ENCODE measurements around the gene EED. TPM values are rescaled to one million over a fixed set of nuclear protein-coding genes. Genes with fewer than 3 reads are reported as not detected.

Gene EED, protein sequence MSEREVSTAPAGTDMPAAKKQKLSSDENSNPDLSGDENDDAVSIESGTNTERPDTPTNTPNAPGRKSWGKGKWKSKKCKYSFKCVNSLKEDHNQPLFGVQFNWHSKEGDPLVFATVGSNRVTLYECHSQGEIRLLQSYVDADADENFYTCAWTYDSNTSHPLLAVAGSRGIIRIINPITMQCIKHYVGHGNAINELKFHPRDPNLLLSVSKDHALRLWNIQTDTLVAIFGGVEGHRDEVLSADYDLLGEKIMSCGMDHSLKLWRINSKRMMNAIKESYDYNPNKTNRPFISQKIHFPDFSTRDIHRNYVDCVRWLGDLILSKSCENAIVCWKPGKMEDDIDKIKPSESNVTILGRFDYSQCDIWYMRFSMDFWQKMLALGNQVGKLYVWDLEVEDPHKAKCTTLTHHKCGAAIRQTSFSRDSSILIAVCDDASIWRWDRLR
- total RNA-seq: 13.7 and 20.8 TPM in 2 replicates

GRCh38 chr11:86244522-86245368 is at the start of gene EED:
TSS of gene EED (plus strand) at chr11:86244753. CDS start at chr11:86245230, 477 bp downstream.

DNA sequence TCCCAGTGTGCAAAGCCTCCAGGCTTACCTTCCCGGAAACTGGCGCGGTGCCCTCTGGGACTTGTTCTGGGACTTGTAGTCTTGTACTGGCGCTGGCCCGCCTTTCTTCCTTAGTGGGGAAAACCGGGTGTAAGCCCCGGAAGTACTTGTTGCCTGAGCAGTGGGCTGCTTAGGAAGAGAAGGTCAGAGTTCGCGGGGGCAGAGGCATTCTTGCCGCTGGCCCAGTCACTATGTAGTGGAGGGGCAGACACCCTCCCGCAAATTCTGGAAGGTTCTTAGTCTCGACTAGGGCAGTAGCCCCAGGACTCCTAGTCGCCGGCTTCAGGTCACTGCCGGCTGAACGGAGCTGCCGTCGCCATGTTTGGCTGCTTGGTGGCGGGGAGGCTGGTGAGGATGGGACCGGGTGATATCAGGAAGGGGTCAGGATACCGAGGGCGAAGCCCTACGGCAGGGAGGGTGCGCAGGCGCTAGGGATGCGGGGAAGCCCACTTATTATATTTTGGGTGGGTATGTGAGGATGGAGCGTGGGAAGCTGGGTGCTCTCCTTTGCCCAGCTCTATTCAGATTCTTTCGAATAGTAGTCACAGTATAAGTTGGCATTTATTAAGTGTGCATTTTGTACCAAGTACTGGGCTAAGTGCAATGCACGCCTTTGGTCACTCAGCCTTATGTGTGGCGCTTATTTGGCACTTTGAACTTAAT is 57.7 kb downstream of the EED start, which contains the start of gene HIKESHI:
TSS of gene HIKESHI (plus strand) at position 149 of the 702 bp plus-strand sequence. CDS start at position 358, 209 bp downstream.

Small RNAs within 50 kb of the gene (small RNA-seq; reads per million reads assigned to genes)
- gene RF00017: not detected
- gene RN7SL225P: not detected

Other genes with a start within 250 kb of the EED start
- 223 and 261 TPM in 2 replicates for gene PICALM, start 175.7 kb upstream of the EED start, total RNA-seq
- 53.8 and 72.7 TPM in 2 replicates for gene HIKESHI, start 57.5 kb downstream of the EED start, total RNA-seq
- gene CCDC81, start 130.1 kb downstream of the EED start, total RNA-seq: 0.79 and 1.3 TPM in 2 replicates